LNCAP (cell line): ENCODE measurements around the gene ADORA2A.

ENCODE experiments used
- TF ChIP-seq, protein P1 (sequence below): fragments of 450-650 bp; IDR thresholded peaks from 2 replicates; pipeline ENCODE4 v1.5.1; 2017; ENCODE audit warnings: mild to moderate bottlenecking

The ADORA2A gene

DNA sequence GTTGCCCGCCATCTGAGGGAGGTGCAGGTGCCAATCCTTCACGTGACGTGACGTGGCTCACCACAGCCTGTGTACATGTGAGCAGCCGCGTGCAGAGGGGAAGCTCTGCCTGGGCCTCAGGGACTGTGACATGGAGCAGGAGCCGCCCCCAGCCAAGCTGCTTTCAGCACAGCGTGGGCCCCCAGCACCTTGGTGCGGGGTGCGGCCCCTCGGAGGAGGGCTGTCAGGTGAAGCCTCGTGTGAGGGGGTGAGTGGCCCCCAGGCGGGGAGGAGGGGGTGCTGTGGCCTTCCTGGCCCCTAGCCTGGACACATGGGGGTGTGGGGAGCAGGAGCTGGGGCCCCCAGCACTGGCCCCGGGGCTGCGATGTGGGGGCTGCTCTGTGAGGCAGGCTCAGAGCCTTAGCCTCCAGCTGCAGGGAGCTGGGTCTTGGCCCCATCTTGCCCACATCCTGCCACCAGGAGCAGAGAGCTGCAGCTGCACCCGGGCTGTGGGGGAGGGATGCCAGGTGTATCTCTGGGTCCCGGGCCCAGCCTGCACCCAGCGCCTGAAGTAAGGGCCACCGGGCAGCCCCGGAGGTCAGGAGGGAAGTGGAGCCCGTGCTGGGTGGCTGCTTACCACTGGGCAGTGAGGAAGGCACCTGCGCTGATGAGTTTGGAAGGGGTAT is at the start of gene ADORA2A:
Gene ADORA2A (plus strand): TSS at position 100 of the 665 bp plus-strand sequence. CDS start 5,806 bp downstream, outside the sequence.
- TF ChIP-seq, protein P1, sequence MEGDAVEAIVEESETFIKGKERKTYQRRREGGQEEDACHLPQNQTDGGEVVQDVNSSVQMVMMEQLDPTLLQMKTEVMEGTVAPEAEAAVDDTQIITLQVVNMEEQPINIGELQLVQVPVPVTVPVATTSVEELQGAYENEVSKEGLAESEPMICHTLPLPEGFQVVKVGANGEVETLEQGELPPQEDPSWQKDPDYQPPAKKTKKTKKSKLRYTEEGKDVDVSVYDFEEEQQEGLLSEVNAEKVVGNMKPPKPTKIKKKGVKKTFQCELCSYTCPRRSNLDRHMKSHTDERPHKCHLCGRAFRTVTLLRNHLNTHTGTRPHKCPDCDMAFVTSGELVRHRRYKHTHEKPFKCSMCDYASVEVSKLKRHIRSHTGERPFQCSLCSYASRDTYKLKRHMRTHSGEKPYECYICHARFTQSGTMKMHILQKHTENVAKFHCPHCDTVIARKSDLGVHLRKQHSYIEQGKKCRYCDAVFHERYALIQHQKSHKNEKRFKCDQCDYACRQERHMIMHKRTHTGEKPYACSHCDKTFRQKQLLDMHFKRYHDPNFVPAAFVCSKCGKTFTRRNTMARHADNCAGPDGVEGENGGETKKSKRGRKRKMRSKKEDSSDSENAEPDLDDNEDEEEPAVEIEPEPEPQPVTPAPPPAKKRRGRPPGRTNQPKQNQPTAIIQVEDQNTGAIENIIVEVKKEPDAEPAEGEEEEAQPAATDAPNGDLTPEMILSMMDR = no peak

DNA sequence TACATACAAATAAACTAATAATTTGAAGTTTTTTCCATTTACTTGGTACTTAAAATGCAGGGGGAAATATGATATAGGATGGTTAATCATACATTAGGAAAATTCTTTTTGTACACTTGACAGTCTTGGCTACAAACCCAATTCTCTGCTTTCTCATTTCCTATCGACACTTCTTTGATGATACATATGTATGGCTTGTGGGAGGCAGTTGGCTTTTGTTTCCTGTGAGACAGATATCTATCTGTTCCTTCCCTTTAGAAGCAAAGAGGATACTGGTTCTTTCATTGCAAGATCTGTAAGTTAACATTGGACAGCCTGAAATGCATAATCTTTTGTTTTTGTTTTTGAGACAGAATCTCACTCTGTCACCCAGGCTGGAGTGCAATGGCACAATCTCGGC is 47.9 kb upstream of the ADORA2A start:
- TF ChIP-seq, protein P1 = no peak

DNA sequence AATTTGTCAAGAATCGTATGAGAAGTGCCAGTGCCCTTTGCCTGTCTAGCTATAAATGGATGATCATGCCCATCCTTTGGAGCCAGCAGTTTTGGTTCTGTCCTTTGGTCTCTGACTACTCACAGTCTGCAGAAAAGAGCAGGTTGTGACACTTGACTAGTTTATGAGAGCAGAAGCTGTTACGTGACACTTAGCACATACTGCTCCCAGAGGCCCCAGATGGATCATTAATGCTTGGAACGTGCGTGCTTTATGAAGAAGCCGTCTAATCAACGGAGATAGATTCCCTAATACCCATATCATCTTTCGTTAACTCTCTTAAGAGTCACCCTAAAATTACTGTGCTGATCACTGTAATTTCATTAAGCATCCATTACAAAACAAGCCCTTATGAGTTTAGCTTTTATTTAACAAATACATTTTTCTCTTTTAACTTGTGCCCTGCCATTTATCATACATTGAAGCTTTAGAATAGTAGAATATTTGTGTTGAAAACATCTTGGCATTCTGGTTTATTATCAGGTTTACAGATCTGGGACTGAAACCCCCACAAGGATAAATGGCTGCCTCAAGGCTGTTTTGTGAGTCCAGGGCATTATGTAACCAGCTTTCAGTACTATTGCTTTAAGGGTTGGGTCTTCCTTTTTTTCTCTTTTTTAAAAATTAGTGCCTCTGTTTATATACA is 47.0 kb upstream of the ADORA2A start:
- TF ChIP-seq, protein P1 = no peak

DNA sequence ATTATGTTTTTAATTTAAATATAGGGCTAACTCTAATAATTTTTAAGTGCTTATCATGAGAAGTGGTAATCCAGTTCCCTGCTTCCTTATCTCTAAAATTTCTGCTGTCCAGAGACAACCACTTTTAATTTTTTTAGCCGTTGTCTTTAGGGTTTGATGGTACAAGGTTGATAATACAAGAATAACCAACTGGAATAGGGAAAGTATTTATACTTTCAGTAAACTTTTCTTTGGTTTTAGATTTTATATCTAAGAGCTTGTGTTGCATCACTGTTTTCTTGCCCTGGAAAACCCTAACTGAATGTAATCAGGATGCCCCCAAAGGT is 46.5 kb upstream of the ADORA2A start:
- TF ChIP-seq, protein P1 = no peak

DNA sequence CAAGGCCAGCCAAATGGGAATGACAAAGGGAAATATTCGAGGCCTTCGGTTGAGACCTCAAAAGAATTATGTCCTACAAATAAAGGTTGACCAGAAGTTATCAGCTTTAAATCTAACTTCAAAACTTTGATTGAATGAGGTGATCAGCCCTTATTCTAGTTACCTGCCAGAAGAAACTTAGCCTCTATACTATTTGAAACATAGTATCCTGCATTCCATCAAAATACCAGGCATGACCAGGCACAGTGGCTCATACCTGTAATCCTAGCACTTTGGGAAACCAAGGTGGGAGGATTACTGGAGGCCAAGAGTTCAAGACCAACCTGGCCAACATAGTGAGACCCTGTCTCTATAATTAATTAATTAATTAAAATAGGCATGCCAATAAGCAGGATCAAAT is 44.3 kb upstream of the ADORA2A start:
- TF ChIP-seq, protein P1 = no peak

DNA sequence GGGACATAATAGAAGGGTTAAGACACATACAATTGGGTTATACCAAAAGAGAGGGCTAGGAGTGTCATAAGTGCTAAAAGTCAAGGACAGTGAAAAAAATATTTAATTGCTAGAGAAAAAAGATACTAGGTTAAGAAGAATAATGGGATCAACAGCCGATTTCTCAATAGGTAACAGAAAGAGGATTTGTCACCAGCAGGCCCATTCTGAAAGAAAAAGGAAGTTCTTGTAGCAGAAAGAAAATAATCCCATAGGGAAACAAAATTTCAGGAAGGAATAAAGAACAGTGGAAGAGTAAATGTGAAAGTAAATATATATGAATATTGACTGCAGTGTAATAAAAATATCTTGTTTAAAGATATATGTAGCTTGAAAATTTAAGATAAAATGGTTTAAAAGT is 43.3 kb upstream of the ADORA2A start:
- TF ChIP-seq, protein P1 = no peak

DNA sequence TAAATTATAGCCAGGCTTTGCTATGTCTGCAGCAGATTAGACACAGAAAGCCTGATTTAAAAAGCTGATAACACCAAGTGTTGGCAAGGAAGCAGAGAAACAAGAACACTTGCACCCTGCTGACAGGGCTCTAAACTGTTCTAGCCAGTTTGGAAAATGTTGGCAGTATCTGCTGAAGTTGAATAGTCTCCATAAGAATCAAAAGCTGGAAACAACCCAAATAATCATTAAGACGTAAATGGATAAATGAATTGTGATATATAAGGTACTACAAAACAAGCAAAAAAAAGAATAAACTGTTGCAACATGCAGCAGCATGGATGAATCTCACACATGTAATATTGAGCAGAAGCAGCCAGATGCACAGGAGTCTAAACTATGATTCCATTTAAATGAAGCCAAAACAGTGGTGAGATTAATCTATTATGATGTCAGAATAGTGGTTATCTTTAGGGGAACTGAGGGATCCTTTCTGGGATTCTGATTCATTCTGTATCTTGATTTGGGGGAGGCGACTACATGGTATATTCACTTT is 40.4 kb upstream of the ADORA2A start:
- TF ChIP-seq, protein P1 = no peak
